ENCODE data around the gene NT5DC2.

GRCh38 chr3:52502808-52503350 is 30.8 kb downstream of the NT5DC2 start:
- TF ChIP-seq SP4 (IDR thresholded peaks at IDR 0.05; ENCODE audit: low read length) = no peak
- TF ChIP-seq TBP (IDR thresholded peaks at IDR 0.05; ENCODE audit: low read depth, low read length) = no peak
- no peak for TF ChIP-seq RBBP5 (IDR thresholded peaks at IDR 0.05; ENCODE audit: borderline replicate concordance, low read depth, low read length)
- TF ChIP-seq CTCF (IDR thresholded peaks at IDR 0.05; ENCODE audit: control extremely low read depth in 1 of 3, insufficient read depth in 1 of 3, low read depth in 1 of 3, low read length in 3 of 3) = no peak
- TF ChIP-seq EP300 (IDR thresholded peaks at IDR 0.05; ENCODE audit: borderline replicate concordance in 1 of 2, low read depth in 2 of 2, low read length in 2 of 2) = no peak
- no peak for TF ChIP-seq JUND (IDR thresholded peaks at IDR 0.05; ENCODE audit: low read length)
- no peak for TF ChIP-seq POLR2A (IDR thresholded peaks at IDR 0.05; ENCODE audit: control extremely low read depth in 1 of 2, low read depth in 2 of 2, low read length in 2 of 2)
- TF ChIP-seq SUZ12 (IDR thresholded peaks at IDR 0.05; ENCODE audit: low read length) = no peak
- no peak for TF ChIP-seq SIX5 (IDR thresholded peaks at IDR 0.05; ENCODE audit: low read depth, low read length)
- TF ChIP-seq POLR2AphosphoS5 (IDR thresholded peaks at IDR 0.05; ENCODE audit: low read depth, low read length) = no peak
- TF ChIP-seq USF2 (IDR thresholded peaks at IDR 0.05; ENCODE audit: low read length) = no peak
- no peak for TF ChIP-seq EZH2 (IDR thresholded peaks at IDR 0.05; ENCODE audit: low read depth, low read length, severe bottlenecking)
- no peak for TF ChIP-seq TEAD4 (IDR thresholded peaks at IDR 0.05; ENCODE audit: low read depth, low read length)
